HEK293 (cell line): Measurements from ENCODE around the gene CALHM6.
A peak's percentile ranks its signal among the peaks of the same experiment; 100 is the strongest.

Source experiments
- CTCF ChIA-PET: fragments of 350-600 bp; formaldehyde crosslinking; extraction: SDS; loops from one replicate; lab custom pipeline; 2021; ENCODE audit warnings: antibody characterized with exemption; lab: Yijun Ruan, JAX
- POLR2A ChIA-PET: fragments of 300-600 bp; formaldehyde crosslinking; extraction: SDS; loops from one replicate; lab custom pipeline; 2020; ENCODE audit warnings: antibody characterized with exemption, inconsistent platforms; lab: Yijun Ruan, JAX
- H3K27ac ChIP-seq: fragments of 200-500 bp; sonication (Bioruptor generic); 2 replicates; pipeline ENCODE4 v1.5.1; 2014; ENCODE audit warnings: low read depth, low read length, control low read depth, inconsistent platforms; ENCODE audit errors: extremely low read depth
- H3K36me3 ChIP-seq, 2 experiments: fragments of 200-500 bp in 1 of 2; sonication (Bioruptor generic) in 1 of 2; 1 replicate in 1 of 2; 2 replicates in 1 of 2; pipeline ENCODE4 v1.5.1; 2014 to 2017; ENCODE audit warnings: inconsistent platforms in 2 of 2, low read length in 2 of 2; ENCODE audit not compliant: control insufficient read depth in 2 of 2, insufficient read depth in 1 of 2
- H3K4me1 ChIP-seq: fragments of 200-500 bp; sonication (Bioruptor generic); 2 replicates; pipeline ENCODE4 v1.5.1; 2014; ENCODE audit warnings: mild to moderate bottlenecking, low read length, inconsistent platforms; ENCODE audit not compliant: control insufficient read depth, insufficient read depth
- H3K4me3 ChIP-seq: 2 replicates; pipeline ENCODE4 v1.5.1; 2011; ENCODE audit warnings: low read depth, mild to moderate bottlenecking, control low read depth, low read length, moderate library complexity
- H3K9me3 ChIP-seq: fragments of 200-500 bp; sonication (Bioruptor generic); 2 replicates; pipeline ENCODE4 v1.5.1; 2014; ENCODE audit warnings: low read depth, low read length, inconsistent platforms; ENCODE audit not compliant: control insufficient read depth, insufficient read depth
- CTCF ChIP-seq: fragments of 450-650 bp; formaldehyde crosslinking; IDR thresholded peaks from 2 replicates; pipeline ENCODE4 v1.5.1; 2016; ENCODE audit warnings: missing biosample characterization, missing genetic modification characterization
- FEZF1 ChIP-seq: fragments of 450-650 bp; formaldehyde crosslinking; IDR thresholded peaks from 2 replicates; pipeline ENCODE4 v1.5.1; 2016; ENCODE audit warnings: missing biosample characterization, missing genetic modification characterization
- KLF10 ChIP-seq: fragments of 450-650 bp; IDR thresholded peaks from 2 replicates; pipeline ENCODE4 v1.5.1; 2018; ENCODE audit warnings: missing biosample characterization, mild to moderate bottlenecking, missing genetic modification characterization
- KLF7 ChIP-seq: fragments of 450-650 bp; formaldehyde crosslinking; IDR thresholded peaks from 2 replicates; pipeline ENCODE4 v1.5.1; 2016; ENCODE audit warnings: missing biosample characterization, missing genetic modification characterization, borderline replicate concordance
- OSR2 ChIP-seq: fragments of 450-650 bp; formaldehyde crosslinking; IDR thresholded peaks from 2 replicates; pipeline ENCODE4 v1.5.1; 2016; ENCODE audit warnings: missing biosample characterization, missing genetic modification characterization
- PRDM1 ChIP-seq: fragments of 450-650 bp; formaldehyde crosslinking; IDR thresholded peaks from 2 replicates; pipeline ENCODE4; 2016; ENCODE audit warnings: missing biosample characterization, missing genetic modification characterization
- PRDM6 ChIP-seq: fragments of 450-650 bp; formaldehyde crosslinking; IDR thresholded peaks from 2 replicates; pipeline ENCODE4 v1.5.1; 2017; ENCODE audit warnings: missing biosample characterization, missing genetic modification characterization
- RBAK ChIP-seq: fragments of 450-650 bp; formaldehyde crosslinking; IDR thresholded peaks from 2 replicates; pipeline ENCODE4 v1.5.1; 2016; ENCODE audit warnings: missing biosample characterization, missing genetic modification characterization
- SP3 ChIP-seq: fragments of 450-650 bp; formaldehyde crosslinking; IDR thresholded peaks from 2 replicates; pipeline ENCODE4 v1.5.1; 2016; ENCODE audit warnings: missing biosample characterization, missing genetic modification characterization
- ZBTB21 ChIP-seq: fragments of 450-650 bp; formaldehyde crosslinking; IDR thresholded peaks from 2 replicates; pipeline ENCODE4 v1.5.1; 2017; ENCODE audit warnings: missing biosample characterization, missing genetic modification characterization
- ZBTB44 ChIP-seq: fragments of 450-650 bp; IDR thresholded peaks from 2 replicates; pipeline ENCODE4 v1.5.1; 2018; ENCODE audit warnings: missing biosample characterization, mild to moderate bottlenecking, missing genetic modification characterization
- ZNF2 ChIP-seq: fragments of 450-650 bp; formaldehyde crosslinking; IDR thresholded peaks from 2 replicates; pipeline ENCODE4 v1.5.1; 2016; ENCODE audit warnings: missing biosample characterization, missing genetic modification characterization
- ZNF211 ChIP-seq: fragments of 450-650 bp; formaldehyde crosslinking; IDR thresholded peaks from 2 replicates; pipeline ENCODE4 v1.5.1; 2016; ENCODE audit warnings: low read depth, missing biosample characterization, missing genetic modification characterization
- ZNF23 ChIP-seq: fragments of 450-650 bp; formaldehyde crosslinking; IDR thresholded peaks from 2 replicates; pipeline ENCODE4 v1.5.1; 2016; ENCODE audit warnings: missing biosample characterization, missing genetic modification characterization, borderline replicate concordance
- ZNF24 ChIP-seq: fragments of 450-650 bp; formaldehyde crosslinking; IDR thresholded peaks from 2 replicates; pipeline ENCODE4 v1.5.1; 2016; ENCODE audit warnings: missing biosample characterization, missing genetic modification characterization
- ZNF341 ChIP-seq: fragments of 450-650 bp; formaldehyde crosslinking; IDR thresholded peaks from 2 replicates; pipeline ENCODE4; 2016; ENCODE audit warnings: low read depth, missing biosample characterization, missing genetic modification characterization
- ZNF362 ChIP-seq: fragments of 450-650 bp; formaldehyde crosslinking; IDR thresholded peaks from 2 replicates; pipeline ENCODE4 v1.5.1; 2016; ENCODE audit warnings: missing biosample characterization, missing genetic modification characterization
- ZNF394 ChIP-seq: fragments of 450-650 bp; formaldehyde crosslinking; IDR thresholded peaks from 2 replicates; pipeline ENCODE4 v1.5.1; 2016; ENCODE audit warnings: missing biosample characterization, missing genetic modification characterization, mild to moderate bottlenecking, moderate library complexity, borderline replicate concordance
- ZNF426 ChIP-seq: fragments of 450-650 bp; formaldehyde crosslinking; IDR thresholded peaks from 2 replicates; pipeline ENCODE4 v1.5.1; 2017; ENCODE audit warnings: missing biosample characterization, missing genetic modification characterization, mild to moderate bottlenecking, inconsistent platforms, moderate library complexity
- ZNF510 ChIP-seq: fragments of 450-650 bp; formaldehyde crosslinking; IDR thresholded peaks from 2 replicates; pipeline ENCODE4 v1.5.1; 2018; ENCODE audit warnings: mild to moderate bottlenecking, missing genetic modification characterization, missing biosample characterization; ENCODE audit not compliant: insufficient replicate concordance
- ZNF621 ChIP-seq: fragments of 450-650 bp; formaldehyde crosslinking; IDR thresholded peaks from 2 replicates; pipeline ENCODE4 v1.5.1; 2017; ENCODE audit warnings: missing biosample characterization, missing genetic modification characterization
- ZNF623 ChIP-seq: fragments of 450-650 bp; formaldehyde crosslinking; IDR thresholded peaks from 2 replicates; pipeline ENCODE4 v1.5.1; 2016; ENCODE audit warnings: missing biosample characterization, missing genetic modification characterization
- ZNF660 ChIP-seq: fragments of 450-650 bp; IDR thresholded peaks from 2 replicates; pipeline ENCODE4 v1.5.1; 2018; ENCODE audit warnings: missing biosample characterization, mild to moderate bottlenecking, missing genetic modification characterization
- ZNF692 ChIP-seq: fragments of 450-650 bp; formaldehyde crosslinking; IDR thresholded peaks from 2 replicates; pipeline ENCODE4 v1.5.1; 2016; ENCODE audit warnings: missing biosample characterization, missing genetic modification characterization
- ZNF701 ChIP-seq: fragments of 450-650 bp; formaldehyde crosslinking; IDR thresholded peaks from 2 replicates; pipeline ENCODE4 v1.5.1; 2016; ENCODE audit warnings: missing biosample characterization, missing genetic modification characterization
- ZNF830 ChIP-seq: fragments of 450-650 bp; IDR thresholded peaks from 2 replicates; pipeline ENCODE4 v1.5.0; 2018; ENCODE audit warnings: missing biosample characterization, missing genetic modification characterization, low read depth, mild to moderate bottlenecking, moderate library complexity
- ZSCAN30 ChIP-seq: fragments of 450-650 bp; IDR thresholded peaks from 2 replicates; pipeline ENCODE4 v1.5.1; 2018; ENCODE audit warnings: missing biosample characterization, mild to moderate bottlenecking, missing genetic modification characterization, moderate library complexity

CALHM6 gene

GRCh38 chr6:116437656-116438055 is 23.5 kb upstream of the CALHM6 start:
- Histone ChIP-seq H3K4me3 (no peak overlapping the region), H3K4me1 (0 out of 2 replicates have a peak, but pooled peaks cover 3% of the 10 kb centered on the region), H3K27ac (no peak overlapping the region), H3K9me3 (no peaks in the 10 kb centered on the region), H3K36me3 (peaks cover 3 to 33% of the 10 kb centered on the region in 2 experiments; a peak in 2 of 3 replicates)
- TF ChIP-seq ZNF394 (tag by site-specific recombination) (no peak), ZNF660 (tag by site-specific recombination) (no peak), ZNF830 (tag by site-specific recombination) (no peak), CTCF (tag by site-specific recombination) (no peak), ZNF426 (tag by site-specific recombination) (no peak), ZNF621 (tag by site-specific recombination) (no peak), ZBTB21 (tag by site-specific recombination) (no peak), SP3 (tag by site-specific recombination) (no peak), ZNF23 (tag by site-specific recombination) (no peak), ZNF692 (no peak), ZNF362 (tag by site-specific recombination) (no peak), ZNF623 (tag by site-specific recombination) (no peak), KLF10 (no peak), RBAK (tag by site-specific recombination) (no peak), KLF7 (tag by site-specific recombination) (no peak), ZSCAN30 (tag by site-specific recombination) (no peak), ZNF211 (no peak)
- ChIA-PET POLR2A (no interaction called here), CTCF (interaction anchor here (0.7 to 1.2 kb wide), 2 partner anchors 8 to 95 kb away, joined by 3 to 4 read pairs; no protein-coding TSS in a partner anchor)

- Histone ChIP-seq H3K27ac (no peak overlapping the region), H3K4me3 (no peak overlapping the region), H3K36me3 (peaks cover 3 to 24% of the 10 kb centered on the region in 2 experiments; a peak in 2 of 3 replicates), H3K9me3 (no peaks in the 10 kb centered on the region), H3K4me1 (0 out of 2 replicates have a peak, but pooled peaks cover 3% of the 10 kb centered on the region)
- ChIA-PET POLR2A (no interaction called here), CTCF (interaction anchor here (1.1 kb wide), 1 partner anchor 7 kb away, joined by 3 read pairs; no protein-coding TSS in a partner anchor)
- no peak for TF ChIP-seq ZNF510 (tag by site-specific recombination)
- peak; percentile 68 for TF ChIP-seq FEZF1 (tag by site-specific recombination)
- TF ChIP-seq ZNF2 (tag by site-specific recombination): no peak
- TF ChIP-seq ZNF341: no peak
- TF ChIP-seq PRDM6 (tag by site-specific recombination): peak; percentile 90
- peak; percentile 80 for TF ChIP-seq OSR2
- peak; percentile 71 for TF ChIP-seq PRDM1 (tag by site-specific recombination)
- peak; percentile 85 for TF ChIP-seq ZBTB44
- no peak for TF ChIP-seq ZNF701 (tag by site-specific recombination)
- TF ChIP-seq ZNF660 (tag by site-specific recombination): no peak
- no peak for TF ChIP-seq ZNF24 (tag by site-specific recombination)
Observed at GRCh38 chr6:116438590-116439448, 22.4 kb upstream of the CALHM6 start.
